Posterior cingulate gyrus (tissue), 11 donors: ENCODE measurements around the gene KRTAP5-3.

Source experiments
- DNase-seq, 10 donors: peaks; one replicate each; pipeline versions ENCODE4 v3.0.0 to v3.0.0-alpha.2; 2020 to 2021; ENCODE audit warnings: mixed read lengths in 3 of 10
- intact Hi-C: fragments of 100-400 bp; cut with DNase I; formaldehyde crosslinking; loops from one replicate; pipeline ENCODE4 v1.15.1; 2023

KRTAP5-3 gene

DNA sequence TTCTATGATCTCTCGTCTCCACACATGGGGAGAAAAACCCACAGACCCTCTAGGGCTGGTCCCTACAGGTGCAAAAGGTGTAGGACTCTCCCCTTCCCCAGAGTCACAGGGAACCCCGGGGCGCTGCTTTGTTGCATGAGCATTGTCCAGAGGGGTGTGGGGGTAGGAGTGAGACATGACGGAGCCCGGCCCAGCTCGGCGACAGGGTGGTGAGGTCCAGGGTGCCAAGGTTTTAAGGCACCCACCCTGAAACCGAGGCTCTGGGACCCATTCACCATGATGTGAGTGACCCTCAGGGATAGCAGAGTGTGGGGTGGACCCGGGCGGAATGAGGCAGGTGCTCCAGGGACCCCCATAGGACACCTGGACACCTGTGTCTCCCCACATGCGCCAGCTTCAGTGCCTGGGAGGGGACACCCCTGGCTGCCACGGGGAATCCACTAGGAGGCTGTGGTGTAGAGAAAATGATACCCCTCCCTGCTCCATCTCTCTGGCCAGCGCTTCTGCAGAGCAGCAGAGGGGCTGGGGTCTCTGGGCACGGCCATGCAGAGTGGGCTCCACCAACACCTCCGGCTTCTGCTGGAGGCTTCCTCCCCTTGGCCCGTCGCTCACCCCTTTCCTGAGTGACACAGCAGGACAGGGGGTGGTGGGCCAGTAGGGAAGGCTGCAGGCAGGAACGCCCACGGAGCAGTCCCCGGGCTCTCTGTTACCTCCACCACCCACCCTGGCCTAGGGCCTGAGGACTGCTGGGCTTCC is 36.5 kb upstream of the KRTAP5-3 start:
- intact Hi-C loops, result no loop called here
- peak in 2 of 10 donors; percentile 58 to 76 for DNase-seq

DNA sequence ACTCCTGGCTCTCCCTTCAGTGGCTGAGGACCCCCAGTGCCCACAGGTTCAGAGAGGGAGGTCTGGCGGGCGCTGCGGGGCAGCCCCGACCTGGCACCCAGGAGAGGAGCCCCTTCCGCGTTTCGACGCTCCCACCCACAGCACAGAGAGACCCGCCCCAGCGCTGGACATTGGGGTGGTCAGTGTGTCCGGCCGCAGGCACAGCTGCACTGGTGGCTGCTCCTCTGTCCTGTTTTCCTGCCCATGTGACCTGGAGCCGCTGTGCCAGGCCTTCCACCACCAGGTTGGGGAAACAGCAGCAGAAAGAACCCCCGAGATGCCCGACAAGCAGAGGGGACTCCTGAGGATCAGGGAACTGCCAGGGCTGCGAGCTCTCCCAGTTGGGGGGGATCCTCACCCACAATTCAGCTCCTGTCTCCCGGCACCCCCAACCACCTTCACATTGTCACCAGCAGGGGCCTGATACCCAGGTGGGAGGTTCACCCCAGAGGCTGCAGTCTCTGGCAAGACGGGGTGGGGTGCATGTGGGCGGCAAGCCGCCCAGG is 35.0 kb upstream of the KRTAP5-3 start:
- intact Hi-C loops, result no loop called here
- peak in 1 of 10 donors; percentile 62 for DNase-seq

DNA sequence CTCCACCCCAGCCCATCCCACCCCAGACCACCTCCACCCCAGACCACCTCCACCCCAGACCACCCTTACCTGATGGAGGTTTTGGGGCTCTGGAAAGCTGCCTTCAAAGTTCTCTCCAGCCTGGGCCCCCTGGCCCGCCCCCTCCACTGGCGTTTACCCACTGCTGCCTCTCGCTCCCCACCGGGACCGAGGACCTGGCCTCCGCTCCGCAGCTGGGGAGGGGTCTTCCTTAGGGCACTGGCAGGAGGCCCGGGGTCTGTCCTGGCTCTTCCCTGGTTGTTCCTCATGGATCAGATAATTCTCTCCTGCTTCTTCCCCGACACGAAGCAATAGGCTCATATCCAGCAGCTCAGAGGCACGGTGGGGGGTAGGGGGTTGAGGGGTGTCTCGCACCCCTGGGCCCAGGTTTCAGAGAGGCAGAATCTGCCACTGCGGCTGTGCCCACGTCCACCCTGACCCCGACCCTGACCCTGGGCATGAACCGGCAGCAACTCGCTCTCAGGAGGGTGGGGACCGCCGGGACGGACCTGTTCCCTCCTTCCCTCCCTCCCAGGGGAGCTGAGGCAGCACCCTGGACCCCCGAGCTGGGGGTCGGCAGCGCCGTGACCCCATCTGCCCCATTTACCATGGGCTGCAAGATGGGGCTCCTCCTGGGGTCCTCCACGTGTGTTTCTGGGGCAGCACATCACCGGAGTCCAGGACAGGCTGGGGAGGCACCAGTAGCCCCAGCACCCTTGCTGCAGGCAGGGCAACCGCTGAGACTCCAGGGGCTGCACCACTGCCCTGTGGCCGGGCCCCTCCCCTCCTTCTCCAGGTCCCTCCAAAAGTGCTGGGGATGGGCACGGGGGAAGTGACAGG is 34.3 kb upstream of the KRTAP5-3 start:
- peak in 1 of 10 donors; percentile 63 for DNase-seq
- intact Hi-C loops, result no loop called here

DNA sequence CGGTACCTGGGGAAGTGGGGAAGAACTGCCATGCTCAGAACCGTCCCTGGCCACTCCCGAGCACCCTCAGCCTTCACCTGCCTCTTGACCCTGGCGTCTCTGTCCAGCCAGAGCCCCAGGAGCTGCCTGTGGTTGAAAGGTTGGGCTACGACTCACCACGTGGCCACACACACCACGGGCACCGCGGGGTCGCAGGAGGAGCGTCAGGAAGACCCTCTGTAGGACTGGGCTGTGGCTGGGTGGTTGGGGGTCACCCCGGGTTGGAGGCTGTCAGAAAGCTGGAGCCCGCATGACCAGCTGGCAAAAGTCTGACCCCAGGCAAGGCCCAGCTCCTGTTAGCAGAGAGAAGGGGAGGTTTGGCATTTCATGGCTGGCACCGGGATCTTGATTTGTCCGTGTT is 32.8 kb upstream of the KRTAP5-3 start:
- intact Hi-C loops, result no loop called here
- DNase-seq, result peak in 1 of 10 donors; percentile 73

DNA sequence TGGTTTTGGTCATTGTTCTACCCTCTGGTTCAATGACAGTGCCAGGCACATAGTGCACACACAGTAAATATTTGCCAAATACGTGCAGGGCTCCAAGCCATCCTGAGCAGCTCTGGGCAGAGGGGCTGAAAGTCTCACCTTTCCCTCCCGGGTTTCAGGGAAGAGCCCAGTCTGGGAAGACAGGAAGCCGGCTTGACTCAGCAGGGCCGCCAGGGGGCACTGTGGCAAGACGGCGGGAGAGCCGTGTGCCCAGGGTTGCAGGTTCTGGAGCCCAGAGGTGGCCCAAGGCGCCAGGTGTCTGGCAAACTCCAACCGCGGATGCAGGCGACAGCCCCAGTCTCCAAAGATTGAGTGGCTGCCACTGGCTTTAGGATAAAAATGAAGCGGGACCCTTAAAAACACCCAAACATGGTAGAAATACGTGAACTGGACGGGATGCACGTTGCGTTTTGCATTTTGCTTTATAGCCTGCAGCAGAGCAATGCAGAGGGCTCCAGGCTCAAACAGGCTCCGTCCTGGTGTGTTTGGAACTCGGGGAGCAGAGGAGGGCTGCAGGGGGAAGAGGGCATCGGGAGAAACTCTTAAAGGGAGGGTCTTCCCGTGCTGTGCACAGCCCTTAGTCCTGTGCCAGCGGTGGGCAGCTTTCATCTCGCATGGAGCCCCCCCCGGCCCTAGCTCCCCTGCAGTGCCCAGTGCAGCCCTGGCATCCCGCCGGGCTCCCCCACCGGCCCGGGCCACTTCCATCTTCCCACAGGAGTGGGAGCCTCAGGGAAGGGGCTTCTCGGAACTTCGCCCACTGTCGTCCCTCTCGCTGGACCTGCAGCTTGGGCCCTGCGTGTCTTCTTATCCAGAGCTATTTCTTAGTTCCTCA is 32.0 kb upstream of the KRTAP5-3 start:
- intact Hi-C loops, result no loop called here
- DNase-seq, result peak in 6 of 10 donors; percentile 27 to 91 (median 43)

DNA sequence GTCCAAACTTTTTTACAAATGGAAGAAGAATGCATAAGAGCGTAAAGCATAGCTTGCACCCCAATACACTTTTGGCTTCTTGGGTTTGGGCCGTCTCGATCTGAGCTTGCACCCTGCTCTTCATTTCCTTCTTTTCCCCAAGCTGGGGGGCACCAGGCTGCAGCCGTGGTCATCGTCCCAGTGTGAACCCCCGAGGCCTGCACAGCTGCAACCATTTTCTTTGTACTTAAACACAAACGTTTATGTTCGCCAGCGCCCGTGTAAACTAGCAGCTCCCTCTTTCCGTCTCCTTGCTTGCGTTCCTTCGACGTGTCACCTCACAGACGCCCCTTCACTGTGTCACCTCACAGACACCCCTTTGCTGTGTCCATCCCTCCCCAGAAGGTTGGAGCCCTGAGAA is 31.4 kb upstream of the KRTAP5-3 start:
- intact Hi-C loops, result no loop called here
- DNase-seq, result peak in 1 of 10 donors; percentile 48

DNA sequence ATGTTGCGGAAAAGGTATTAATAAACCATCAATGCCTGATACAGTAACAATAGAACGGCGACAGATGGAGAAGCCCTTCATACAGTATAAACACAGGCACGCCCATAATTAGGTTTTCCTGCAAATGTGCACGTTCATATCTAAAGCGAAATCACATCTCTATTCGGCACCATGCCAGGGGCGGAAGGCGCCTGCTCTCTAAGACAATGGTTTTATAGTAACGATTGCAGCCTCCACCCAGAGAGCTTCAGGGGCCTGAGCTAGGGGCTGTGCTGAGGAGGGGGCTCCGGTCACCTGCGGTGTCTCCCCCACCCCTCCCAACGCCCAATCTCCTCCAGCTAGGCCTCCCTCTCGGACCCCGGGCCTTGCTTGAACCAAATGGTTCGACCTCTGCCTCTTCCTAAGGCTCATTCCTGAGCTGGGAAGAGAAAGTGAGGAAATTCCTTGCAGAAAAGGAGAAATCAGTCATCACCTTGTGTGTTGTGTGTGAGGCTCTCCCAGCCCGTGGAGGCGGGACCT is 30.9 kb upstream of the KRTAP5-3 start:
- intact Hi-C loops, result no loop called here
- DNase-seq, result peak in 2 of 10 donors; percentile 52 to 65

DNA sequence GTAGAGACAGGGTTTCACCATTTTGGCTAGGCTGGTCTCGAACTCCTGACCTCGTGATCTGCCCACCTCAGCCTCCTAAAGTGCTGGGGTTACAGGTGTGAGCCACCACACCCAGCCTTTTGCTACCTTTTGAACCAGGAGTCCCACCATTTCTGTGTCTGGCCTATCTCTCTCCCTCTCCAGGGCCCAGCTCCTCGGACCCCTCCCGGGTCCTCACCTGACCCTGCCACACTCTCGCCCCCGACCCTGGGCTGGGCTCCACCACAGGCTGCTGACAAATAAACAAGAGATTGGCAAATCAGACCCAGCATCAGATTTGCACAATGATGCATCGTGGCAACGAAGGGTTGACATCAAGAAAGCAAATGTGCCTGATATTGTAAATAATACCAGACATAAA is 30.1 kb upstream of the KRTAP5-3 start:
- intact Hi-C loops, result no loop called here

DNA sequence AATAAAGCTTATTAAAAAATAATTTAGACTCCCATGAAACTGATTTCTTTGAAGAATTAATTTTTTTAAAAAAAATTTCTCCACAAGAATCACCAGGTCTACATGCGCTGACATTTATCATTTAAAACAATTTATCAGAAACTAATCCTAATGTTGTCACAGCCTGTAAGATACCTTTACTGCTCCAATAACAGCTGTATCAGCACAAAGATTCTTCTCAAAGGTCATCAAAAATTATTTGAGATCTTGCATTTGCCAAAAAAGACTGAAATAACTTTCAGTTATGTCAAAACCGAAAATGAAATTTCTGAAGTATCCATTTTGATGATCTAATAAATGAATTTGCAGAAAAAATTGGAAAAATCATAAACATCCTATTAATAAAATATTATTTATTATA is 29.4 kb upstream of the KRTAP5-3 start:
- DNase-seq, result no peak
- intact Hi-C loops, result no loop called here

More for the DNA sequence above, 30.1 kb upstream of the KRTAP5-3 start:
- peak in 1 of 10 donors; percentile 49 for DNase-seq

DNA sequence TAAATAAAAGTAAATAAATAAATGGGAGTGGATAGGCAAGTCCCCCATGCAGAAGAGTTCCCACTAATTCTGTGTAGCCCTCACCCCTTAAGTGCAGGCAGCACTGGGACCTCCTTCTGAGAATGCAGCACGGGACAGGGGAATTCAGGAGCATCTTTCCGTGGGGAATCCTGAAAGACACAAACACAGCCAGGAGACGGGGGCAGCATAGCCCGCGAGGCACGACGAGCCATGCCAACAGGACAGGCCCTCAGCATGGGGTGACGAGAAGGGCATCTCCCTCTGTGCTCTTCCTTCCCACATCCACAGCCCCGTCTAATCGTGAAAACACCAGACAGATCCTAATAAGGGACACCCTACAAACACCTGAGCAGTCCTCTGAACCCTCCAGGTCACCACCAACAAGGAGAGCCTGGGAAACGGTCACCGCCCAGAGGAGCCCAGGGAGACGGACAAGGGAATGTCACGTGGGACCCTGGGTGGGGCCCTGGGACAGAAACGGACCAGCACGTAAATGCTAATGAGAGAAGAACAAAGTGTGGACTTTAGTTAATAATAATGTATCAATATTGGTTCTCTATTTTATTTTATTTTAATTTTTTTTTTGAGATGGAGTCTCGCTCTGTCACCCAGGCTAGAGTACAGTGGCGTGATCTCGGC is 28.2 kb upstream of the KRTAP5-3 start:
- DNase-seq, result peak in 2 of 10 donors; percentile 53 to 57
- intact Hi-C loops, result no loop called here

DNA sequence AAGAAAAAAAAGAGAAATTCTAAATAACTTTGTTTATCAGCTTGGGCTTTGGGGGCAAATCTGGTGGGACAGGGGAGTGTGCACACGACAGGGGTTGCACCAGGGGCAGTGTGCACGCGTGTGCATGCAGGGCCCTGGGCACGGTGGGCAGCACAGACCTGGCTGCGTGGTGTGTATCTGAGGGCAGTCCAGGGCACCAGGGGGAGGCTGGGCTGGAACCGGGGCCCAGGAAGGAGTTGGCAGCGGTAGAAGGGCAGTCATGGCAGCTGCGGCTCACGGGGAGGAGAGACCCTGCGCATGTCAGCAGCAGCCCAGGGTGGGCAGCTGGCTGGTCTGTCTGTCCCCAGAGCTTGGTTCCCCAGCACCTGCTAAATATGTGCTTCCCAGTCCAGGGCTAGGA is 25.6 kb upstream of the KRTAP5-3 start:
- DNase-seq, result peak in 1 of 10 donors; percentile 70
- intact Hi-C loops, result no loop called here

DNA sequence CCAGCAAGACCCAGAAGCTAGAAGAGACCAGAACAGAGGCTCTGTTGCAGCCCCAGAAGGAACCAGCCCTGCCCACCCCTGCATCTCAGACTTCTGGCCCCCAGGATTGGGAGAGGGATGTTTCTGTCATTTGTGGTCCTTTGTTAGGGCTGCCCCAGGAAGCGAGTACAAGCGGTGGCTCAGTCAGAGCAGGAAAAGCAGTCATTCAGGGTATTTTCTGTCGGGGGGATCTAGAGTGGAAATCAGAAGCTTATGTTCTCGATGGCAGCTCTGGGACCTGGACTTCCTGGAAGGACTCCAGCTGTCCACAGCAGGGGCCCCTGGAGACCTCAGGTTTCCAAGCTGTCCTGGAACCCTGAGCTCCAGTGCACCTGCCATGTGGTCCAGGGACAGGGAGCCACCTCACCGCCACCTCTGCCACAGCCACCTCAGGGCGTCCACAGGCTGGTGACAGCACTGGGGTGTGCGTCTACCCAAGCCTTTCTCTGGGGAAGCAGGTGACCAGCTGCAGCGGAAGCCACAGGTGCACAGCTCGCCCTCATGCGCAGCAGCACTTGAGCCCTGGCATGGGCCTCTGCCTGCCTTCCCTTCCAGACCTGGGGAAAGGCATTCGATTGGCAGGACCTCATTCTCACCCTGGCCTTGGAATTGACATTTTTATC is 23.9 kb upstream of the KRTAP5-3 start:
- intact Hi-C loops, result no loop called here
- DNase-seq, result peak in 2 of 10 donors; percentile 57 to 79

DNA sequence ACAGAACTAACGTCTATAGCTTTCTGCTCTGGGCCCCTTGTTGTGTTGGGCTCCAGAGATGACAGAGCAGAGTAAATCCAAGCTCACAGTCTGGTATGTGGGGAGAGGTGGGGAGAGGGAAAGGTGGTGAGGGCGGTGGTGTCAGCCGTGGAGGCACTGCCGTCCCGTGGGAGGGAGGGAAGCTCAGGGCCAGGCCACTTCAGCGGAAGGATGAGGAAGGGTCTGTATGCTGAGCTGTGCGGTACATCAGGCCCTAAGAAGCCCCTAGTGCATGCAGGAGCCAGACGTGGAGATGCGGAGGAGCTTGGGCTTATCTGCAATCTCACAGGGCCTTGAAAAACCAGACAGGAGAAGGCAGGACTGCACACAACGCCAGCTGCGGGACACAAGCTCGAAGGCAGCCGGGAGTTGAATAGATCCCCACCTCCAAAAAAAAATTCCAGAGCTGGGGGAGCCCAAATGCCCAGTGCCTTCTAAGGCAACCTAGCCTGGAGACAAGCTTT is 22.9 kb upstream of the KRTAP5-3 start:
- peak in 2 of 10 donors; percentile 25 to 38 for DNase-seq
- intact Hi-C loops, result no loop called here

DNA sequence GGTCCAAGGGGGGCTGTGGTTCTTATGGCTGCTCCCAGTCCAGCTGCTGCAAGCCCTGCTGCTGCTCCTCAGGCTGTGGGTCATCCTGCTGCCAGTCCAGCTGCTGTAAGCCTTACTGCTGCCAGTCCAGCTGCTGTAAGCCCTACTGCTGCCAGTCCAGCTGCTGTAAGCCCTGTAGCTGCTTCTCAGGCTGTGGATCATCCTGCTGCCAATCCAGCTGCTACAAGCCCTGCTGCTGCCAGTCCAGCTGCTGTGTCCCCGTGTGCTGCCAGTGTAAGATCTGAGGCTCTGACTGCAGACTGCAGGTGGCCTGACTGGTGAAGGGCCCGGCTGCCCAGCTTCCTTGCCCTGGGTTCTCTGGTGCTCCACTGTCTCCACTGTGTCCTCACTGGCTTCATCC is 22.0 kb upstream of the KRTAP5-3 start:
- intact Hi-C loops, result no loop called here
- DNase-seq, result peak in 2 of 10 donors; percentile 10 to 25

DNA sequence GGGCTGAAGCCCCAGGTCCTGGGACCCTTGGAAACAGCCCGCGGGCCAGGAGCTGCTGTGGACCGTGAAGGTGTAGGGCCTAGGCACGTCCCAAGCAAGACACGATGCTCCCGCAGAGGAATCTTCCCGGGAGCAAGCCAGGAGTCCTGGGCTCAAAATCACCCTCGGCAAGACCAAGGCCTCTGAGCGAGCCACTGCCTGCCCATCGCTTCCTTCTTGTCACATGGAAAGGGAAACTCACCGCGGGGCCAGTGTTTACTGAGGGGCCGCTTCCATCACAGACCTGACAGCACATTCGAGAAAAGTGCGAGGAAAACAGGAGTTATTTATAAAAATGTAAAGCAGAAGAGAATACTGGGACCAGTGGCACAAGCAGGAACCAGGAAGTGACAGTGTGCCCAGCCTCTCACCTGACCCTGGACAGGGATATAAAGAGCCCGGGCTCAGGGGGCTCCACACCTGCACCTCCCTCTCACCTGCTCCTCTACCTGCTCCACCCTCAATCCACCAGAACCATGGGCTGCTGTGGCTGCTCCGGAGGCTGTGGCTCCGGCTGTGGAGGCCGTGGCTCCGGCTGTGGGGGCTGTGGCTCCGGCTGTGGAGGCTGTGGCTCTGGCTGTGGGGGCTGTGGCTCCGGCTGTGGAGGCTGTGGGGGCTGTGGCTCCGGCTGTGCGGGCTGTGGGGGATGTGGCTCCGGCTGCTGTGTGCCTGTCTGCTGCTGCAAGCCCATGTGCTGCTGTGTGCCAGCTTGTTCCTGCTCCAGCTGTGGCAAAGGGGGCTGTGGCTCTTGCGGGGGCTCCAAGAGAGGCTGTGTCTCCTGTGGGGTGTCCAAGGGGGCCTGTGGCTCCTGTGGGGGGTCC is 21.3 kb upstream of the KRTAP5-3 start, which contains the start of gene KRTAP5-5:
KRTAP5-5 (plus strand) TSS at position 450 of the 860 bp plus-strand sequence; CDS start at position 516, 66 bp downstream.
- intact Hi-C loops, result no loop called here
- peak in 2 of 10 donors; percentile 68 to 69 for DNase-seq

DNA sequence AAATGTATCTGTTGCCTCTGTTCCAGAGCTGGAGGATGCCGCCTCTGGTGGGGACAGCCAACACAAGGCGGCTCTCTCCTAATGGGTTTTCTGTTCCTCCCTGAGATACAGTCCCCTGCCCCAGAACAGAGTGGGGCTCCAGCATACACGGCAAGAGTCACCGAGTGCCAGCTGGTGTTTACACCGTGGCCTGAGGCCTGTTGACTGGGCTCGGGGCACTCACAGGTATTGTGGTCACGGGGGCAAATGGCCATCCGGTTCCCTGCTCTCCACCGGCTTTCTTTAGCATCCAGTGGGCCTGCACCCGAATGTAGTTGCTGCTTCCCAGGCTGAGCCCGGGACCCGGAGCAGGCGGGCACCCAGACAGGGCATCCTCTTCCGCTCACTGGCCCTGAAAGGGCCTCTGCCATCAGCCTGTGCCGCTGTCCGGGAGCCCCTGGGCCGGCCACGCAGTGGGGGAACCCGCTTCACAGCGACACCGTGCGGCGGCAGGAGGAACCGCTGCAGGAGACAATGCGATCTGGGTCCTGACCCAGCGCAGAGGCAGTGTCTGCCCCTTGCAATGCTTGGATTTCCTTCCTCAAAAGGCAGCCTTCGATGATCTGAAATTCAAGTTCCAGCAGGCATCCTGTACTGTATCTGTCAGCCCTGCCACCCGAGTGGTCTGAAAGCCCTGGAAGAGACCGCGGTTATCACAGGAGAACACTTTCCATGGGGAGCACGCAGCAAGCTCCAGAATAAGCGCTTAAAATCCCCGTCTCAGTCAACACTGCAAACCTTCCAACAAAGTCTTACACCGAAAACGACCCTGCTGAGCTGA is 20.5 kb upstream of the KRTAP5-3 start:
- peak; percentile 28 to 95 (median 71) for DNase-seq
- intact Hi-C loops, result no loop called here

DNA sequence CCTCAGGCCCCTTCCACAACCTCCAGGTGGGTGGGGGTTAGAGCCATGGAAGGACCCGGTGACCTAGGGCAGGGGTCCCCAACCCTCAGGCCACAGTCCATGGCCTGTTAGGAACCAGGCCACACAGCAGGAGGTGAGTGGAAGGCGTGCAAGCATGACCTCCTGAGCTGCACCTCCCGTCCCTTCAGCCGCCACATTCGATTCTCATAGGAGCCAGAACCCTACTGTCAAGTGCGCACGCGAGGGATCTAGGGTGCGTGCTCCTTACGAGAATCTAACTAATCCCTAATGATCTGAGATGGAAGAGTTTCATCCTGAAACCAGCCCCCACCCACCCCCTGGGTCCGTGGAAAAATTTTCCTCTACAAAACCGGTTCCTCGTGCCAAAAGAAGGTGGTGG is 17.3 kb upstream of the KRTAP5-3 start:
- intact Hi-C loops, result no loop called here
- DNase-seq, result no peak
